HG02852 (cell line): ENCODE measurements around the gene TMEM123.
A peak's percentile ranks its signal among the peaks of the same experiment; 100 is the strongest.

ENCODE experiments used
- ATAC-seq: cut with Tn5 transposase; IDR thresholded peaks from one replicate; pipeline ENCODE4 v1.9.1; 2021; ENCODE audit warnings: mild to moderate bottlenecking, moderate library complexity; ENCODE audit not compliant: unreplicated experiment

Gene TMEM123

GRCh38 chr11:102399189-102399588 is 53.4 kb downstream of the TMEM123 start:
- no peak for ATAC-seq

GRCh38 chr11:102398297-102398696 is 54.3 kb downstream of the TMEM123 start:
- no peak for ATAC-seq

GRCh38 chr11:102396708-102397563 is 55.6 kb downstream of the TMEM123 start:
- no peak for ATAC-seq

DNA sequence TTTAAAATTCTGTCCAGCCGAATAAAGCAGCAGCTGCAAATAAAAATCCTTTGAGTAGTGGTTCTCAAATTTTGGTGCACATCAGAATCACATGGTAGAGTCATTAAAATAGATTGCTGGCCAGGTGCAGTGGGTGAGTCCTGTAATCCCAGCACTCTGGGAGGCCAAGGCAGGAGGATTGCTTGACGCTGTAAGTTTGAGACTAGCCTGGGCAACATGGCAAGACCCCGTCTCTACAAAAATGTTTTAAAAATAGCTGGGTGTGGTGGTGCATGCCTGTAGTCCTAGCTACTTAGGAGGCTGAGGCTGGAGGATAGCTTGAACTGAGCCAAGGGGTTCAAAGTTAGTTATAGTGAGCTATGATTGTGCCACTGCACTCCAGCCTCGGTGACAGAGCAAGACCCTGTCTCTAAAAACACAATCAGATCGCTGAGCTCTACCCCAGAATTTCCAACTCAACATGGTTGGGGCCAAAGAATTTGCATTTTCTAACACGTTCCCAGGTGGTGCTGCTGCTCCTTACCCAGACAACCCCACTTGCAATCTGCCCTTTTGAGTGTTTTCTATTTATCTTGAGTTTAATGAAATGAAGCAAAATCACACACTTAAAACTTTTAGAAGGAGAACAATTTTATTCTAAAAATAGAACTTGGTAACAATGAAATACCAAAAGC is 56.7 kb downstream of the TMEM123 start:
- no peak for ATAC-seq

- ATAC-seq = no peak
These were observed 59.3 kb downstream of the TMEM123 start for GRCh38 chr11:102393272-102393730.

DNA sequence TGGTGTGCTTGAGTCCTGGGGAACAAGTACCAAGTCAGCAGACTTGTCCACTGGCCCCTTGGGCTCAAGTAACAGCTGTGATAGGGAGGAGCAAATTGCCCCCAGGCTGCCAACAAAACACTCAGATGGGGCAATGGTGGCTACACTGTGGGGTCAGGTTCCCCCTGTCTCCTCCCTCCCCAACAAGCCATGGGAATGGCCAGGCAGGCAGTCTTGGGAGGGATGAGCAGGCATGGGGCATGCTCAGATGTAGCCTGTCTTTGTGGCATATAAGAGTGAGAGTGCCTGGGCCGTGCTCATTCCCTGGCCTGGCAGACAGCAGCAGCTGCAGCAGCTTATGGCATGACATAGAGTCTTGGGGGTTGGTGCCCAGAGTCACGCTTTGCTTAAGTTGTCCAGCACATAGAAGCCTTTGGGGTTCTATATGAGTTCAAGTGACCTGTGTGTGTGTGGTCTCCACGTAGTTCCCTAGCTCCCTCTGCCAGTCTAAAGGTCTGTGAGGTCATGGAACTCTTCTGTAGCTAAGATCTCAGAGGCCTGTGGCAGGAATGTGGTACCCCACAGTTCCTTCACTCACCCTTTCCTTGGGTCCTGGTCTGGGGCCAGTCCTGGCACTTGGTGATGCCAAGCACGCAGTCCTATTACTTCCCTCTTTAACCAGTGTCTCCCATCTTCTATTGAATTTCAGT is 60.9 kb downstream of the TMEM123 start:
- no peak for ATAC-seq

DNA sequence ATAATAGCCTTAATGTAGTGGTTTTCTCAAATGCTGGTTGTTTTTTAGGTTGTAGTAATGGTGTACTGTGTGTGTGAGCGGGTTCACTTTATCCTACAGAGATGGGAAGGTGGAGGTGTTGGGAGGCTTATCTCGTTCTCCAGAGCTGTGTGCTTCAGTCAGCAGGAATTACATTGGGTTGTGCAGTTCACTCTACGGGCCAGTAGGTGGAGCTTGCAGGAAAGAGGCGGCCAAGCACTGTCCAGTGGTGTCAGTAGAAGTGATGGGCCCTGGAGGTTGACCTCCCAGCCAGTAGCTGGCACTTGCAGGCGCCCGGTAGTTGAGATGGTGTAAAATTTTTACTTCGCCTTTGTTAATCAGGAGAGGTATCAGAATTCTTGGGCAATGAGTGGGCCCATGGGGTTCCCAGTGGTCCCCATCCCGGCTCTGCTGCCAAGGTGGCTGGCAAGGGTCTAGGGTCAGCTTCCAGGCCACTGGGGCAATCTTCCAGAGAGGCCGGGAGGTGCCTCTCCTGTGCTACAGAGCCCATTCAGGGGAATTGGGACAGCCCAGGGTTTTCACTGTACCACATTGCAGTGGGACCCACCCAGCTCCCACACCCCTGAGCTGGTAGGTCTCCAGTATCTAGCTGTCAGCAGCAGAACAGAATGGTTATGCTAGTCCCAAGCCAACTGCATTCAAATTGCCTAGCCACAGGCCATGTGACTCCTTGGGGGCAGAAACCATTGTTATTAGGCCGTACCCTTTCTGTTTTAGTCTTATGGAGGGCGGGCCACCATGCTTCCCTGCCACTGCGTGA is 61.7 kb downstream of the TMEM123 start:
- peak; percentile 82 for ATAC-seq

DNA sequence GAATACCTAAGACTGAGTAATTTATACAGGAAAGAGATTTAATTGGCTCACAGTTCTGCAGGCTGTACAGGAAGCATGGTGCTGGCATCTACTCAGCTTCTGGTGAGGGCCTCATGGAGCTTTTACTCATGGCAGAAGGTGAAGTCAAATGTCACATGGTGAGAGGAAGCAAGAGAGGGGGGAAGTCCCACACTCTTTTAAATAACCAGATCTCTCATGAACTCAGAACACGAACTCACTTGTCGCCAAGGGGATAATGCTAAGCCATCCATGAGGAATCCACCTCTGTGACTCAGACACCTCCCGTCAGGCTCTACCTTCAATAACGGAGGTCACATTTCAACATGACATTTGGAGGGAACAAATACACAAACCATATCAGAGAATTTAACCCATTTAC is 63.3 kb downstream of the TMEM123 start:
- no peak for ATAC-seq

- no peak for ATAC-seq
These were observed 65.4 kb downstream of the TMEM123 start for GRCh38 chr11:102387043-102387781.

DNA sequence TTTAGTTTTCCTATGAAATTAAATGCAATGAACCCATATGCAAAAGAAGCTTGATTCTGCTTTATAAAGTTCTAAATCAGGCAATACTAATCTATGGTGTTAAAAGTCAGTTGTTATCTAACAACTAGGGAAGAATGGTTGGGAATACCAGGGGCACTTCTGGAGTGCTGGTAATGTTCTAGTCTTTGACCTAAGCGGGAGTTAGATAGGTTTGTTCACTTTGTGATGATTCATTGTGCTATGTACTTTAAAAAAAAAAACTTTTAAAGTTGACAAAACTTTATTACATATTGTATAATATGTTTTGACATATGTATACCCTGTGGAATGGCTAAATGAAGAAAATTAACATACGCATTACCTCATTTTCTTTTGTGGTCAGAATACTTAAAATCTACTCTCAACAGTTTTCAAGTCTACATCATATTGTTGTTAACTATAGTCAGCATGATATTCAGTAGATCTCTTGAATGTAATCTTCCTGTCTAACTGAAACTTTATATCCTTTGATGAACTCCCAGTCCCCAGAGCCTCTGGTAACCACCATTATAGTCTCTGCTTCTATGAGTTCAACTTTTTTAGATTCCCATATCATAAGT is 66.3 kb downstream of the TMEM123 start:
- ATAC-seq = no peak

- no peak for ATAC-seq
These were observed 67.2 kb downstream of the TMEM123 start for GRCh38 chr11:102385085-102386007.

GRCh38 chr11:102384419-102385079 is 68.0 kb downstream of the TMEM123 start:
- ATAC-seq = no peak

GRCh38 chr11:102383839-102384238 is 68.7 kb downstream of the TMEM123 start:
- ATAC-seq = no peak

DNA sequence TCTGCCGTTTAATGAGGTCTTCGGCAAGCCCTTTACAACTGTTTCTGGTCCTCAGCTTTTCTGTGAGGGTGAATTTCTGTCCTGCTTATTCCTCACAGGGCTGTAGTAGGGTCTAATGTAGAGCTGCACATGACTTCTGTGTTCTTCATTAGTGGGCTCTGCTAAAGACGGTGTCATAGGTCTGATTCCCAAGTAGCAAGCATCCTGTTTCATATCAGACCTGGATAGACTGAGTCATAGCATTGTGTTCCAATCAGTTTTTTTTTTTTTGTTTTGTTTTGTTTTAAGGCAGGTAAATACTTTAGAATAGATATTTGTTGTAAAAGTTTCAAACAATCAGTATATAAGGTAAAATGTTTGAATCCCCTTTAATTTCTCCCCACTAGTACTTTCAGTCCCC is 70.2 kb downstream of the TMEM123 start:
- ATAC-seq = no peak

DNA sequence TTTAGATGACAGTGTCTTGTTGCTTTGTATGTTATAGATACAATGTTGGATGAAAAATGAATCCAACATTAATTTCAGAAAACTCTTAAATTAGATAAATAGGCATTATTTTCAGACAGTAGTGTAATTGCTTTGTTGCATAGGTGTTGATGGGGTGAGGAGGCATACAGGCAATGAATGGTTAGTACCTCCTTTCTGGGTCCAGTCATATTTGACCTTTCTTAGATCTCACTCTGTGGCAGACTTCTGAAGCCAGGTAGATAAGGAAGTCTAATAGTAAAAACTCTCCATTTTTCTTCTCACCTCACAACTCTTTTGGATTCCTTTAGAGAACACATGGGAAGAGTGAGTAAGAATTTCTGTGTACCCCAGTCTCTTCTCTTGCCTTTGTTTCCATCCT is 73.7 kb downstream of the TMEM123 start:
- ATAC-seq = no peak

GRCh38 chr11:102377891-102378290 is 74.7 kb downstream of the TMEM123 start:
- no peak for ATAC-seq

DNA sequence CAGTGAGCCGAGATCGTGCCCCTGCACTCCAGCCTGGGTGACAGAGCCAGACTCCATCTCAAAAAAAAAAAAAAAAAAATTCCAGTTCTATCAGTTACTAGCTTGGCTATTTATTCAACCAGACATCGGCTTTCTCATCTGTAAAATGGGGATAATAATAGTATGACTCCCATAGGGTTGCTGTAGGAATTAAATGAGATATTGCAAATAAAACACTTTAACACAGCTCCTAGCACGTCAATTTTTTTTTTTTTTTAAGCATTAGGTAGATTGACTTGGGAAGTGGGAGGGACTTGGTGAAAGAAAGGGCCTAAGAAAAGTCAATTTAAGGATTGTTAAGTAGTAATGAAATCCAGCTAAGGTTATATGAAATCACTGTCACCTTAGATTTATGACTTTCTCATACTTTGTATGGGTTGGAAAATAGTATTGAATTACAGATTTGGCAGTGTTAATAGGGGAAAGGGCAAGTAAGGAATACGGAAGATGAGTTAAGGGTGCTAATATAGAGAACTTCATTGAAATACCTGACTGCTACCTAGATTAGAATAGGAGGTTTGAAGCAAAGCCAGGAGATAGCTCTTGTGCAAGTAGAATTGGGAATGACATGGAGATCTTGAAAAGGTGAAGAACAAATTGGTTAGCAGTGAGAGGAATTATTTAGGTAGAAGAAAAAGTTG is 76.7 kb downstream of the TMEM123 start:
- no peak for ATAC-seq
